Smooth muscle cell (in vitro differentiated cells): ENCODE measurements around the gene UBAP1L. TPM values are rescaled to one million over a fixed set of nuclear protein-coding genes. Genes with fewer than 3 reads are reported as not detected.

Experiments used
- DNase-seq: peaks from one replicate; lab custom pipeline; 2025; ENCODE audit not compliant: unreplicated experiment; lab: John Stamatoyannopoulos, UW
- H2AFZ ChIP-seq: fragments of 200-600 bp; sonication (generic); 2 replicates; pipeline ENCODE4 v1.6.0; 2016; ENCODE audit warnings: antibody characterized with exemption, low read depth, mild to moderate bottlenecking
- H3F3A ChIP-seq: fragments of 200-600 bp; sonication (generic); 2 replicates; pipeline ENCODE4 v1.6.0; 2017; ENCODE audit warnings: antibody characterized with exemption, low read depth
- H3K27ac ChIP-seq: fragments of 200-600 bp; sonication (generic); 2 replicates; pipeline ENCODE4 v1.5.1; 2016; ENCODE audit warnings: low read depth, mild to moderate bottlenecking
- H3K27me3 ChIP-seq: fragments of 200-600 bp; sonication (generic); 2 replicates; pipeline ENCODE4 v1.6.1; 2016; ENCODE audit warnings: low read depth, mild to moderate bottlenecking
- H3K36me3 ChIP-seq: fragments of 200-600 bp; sonication (generic); 2 replicates; pipeline ENCODE4 v1.5.1; 2016; ENCODE audit warnings: low read depth
- H3K4me1 ChIP-seq: fragments of 200-600 bp; sonication (generic); 2 replicates; pipeline ENCODE4 v1.5.1; 2016; ENCODE audit warnings: low read depth
- H3K4me2 ChIP-seq: fragments of 200-600 bp; sonication (generic); 2 replicates; pipeline ENCODE4 v1.6.0; 2016; ENCODE audit warnings: mild to moderate bottlenecking
- H3K4me3 ChIP-seq: fragments of 200-600 bp; sonication (generic); 2 replicates; pipeline ENCODE4 v1.5.1; 2016; ENCODE audit warnings: mild to moderate bottlenecking
- H3K79me2 ChIP-seq: fragments of 200-600 bp; sonication (generic); 2 replicates; pipeline ENCODE4 v1.6.0; 2016; ENCODE audit warnings: low read depth, mild to moderate bottlenecking
- H3K9ac ChIP-seq: fragments of 200-600 bp; sonication (generic); 2 replicates; pipeline ENCODE4 v1.6.0; 2016; ENCODE audit warnings: low read depth
- H3K9me3 ChIP-seq: fragments of 200-600 bp; sonication (generic); replicated peaks from 2 replicates; pipeline ENCODE4 v1.5.1; 2016; ENCODE audit warnings: low read depth
- H4K20me1 ChIP-seq: fragments of 200-600 bp; sonication (generic); 2 replicates; pipeline ENCODE4 v1.6.0; 2016; ENCODE audit warnings: low read depth
- WGBS: methylation state at CpG from one replicate; pipeline ENCODE4 v1.1.7; 2016; ENCODE audit warnings: low lambda C conversion rate; 5-methylcytosine and 5-hydroxymethylcytosine counted together
- polyA plus RNA-seq: library from polyadenylated mRNA; unstranded; fragments of >200 nt; fragmentation: Nextera tagmentation; extraction: Ambion mirVana; gene quantifications from 2 replicates; pipeline ENCODE4 v1.2.1, GENCODE V29; 2016
- total RNA-seq: library from RNA; depleted of rRNA; stranded (reverse); fragments of >200 nt; gene quantifications from 2 replicates; pipeline ENCODE4 v1.2.3, GENCODE V29; 2014
- TF ChIP-seq, protein P1 (sequence below): fragments of 200-600 bp; sonication (generic); IDR thresholded peaks from 2 replicates; pipeline ENCODE4 v1.5.1; 2017; ENCODE audit warnings: borderline replicate concordance, mild to moderate bottlenecking, antibody characterized with exemption; ENCODE audit not compliant: insufficient read depth, poor library complexity, severe bottlenecking

Gene UBAP1L
- total and polyA plus RNA-seq, 2 experiments from 2014 or later: 1.0 to 1.2 TPM

DNA sequence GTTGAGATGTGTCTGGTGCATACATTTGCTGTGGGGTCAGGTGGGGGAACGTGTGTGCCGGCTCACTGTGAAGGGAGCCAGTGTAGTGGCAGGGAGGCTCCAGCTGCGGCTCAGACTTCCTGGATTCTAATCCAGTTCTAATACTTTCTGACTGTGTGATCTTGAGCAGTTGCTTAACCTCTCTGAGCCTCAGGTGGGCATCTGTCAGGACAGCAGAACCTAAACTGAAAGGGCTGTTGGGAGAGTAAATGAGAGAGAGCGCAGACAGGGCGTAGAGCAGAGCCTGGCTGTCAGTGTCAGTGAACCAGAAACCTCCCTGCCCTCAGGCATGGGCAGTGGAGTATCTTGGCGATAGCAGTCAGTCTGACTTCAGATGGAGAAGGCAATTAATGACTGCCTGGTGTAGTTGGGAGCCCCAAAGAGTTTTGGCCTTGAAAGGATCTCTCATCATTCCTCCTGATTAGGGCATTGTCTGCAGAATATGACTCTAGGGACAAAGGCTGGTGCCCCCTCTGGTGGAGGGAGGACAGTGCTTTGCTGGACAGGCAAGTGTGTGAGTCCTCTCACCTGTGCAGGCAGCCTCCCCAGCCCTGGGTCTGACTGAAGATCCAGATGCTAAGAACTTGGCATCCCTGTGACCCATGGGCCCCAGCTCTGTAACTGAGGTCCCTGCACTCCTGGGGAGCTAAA lies 28.9 kb downstream of the UBAP1L start:
- Histone ChIP-seq H3K27ac (no peak overlapping the region), H3F3A (no peaks in the 10 kb centered on the region), H3K9ac (no peak overlapping the region), H3K79me2 (no peaks in the 10 kb centered on the region), H3K4me3 (no peak overlapping the region), H4K20me1 (no peaks in the 10 kb centered on the region), H3K4me1 (peaks cover 38% of the 10 kb centered on the region), H3K36me3 (no peaks in the 10 kb centered on the region), H3K4me2 (no peak overlapping the region), H2AFZ (no peak overlapping the region), H3K27me3 (no peaks in the 10 kb centered on the region), H3K9me3 (no peaks in the 10 kb centered on the region)
- DNase-seq: no peak
- 85% methylated on average over 6 of the region's 6 CpGs for WGBS
- TF ChIP-seq, protein P1, sequence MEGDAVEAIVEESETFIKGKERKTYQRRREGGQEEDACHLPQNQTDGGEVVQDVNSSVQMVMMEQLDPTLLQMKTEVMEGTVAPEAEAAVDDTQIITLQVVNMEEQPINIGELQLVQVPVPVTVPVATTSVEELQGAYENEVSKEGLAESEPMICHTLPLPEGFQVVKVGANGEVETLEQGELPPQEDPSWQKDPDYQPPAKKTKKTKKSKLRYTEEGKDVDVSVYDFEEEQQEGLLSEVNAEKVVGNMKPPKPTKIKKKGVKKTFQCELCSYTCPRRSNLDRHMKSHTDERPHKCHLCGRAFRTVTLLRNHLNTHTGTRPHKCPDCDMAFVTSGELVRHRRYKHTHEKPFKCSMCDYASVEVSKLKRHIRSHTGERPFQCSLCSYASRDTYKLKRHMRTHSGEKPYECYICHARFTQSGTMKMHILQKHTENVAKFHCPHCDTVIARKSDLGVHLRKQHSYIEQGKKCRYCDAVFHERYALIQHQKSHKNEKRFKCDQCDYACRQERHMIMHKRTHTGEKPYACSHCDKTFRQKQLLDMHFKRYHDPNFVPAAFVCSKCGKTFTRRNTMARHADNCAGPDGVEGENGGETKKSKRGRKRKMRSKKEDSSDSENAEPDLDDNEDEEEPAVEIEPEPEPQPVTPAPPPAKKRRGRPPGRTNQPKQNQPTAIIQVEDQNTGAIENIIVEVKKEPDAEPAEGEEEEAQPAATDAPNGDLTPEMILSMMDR: peak; percentile 33

DNA sequence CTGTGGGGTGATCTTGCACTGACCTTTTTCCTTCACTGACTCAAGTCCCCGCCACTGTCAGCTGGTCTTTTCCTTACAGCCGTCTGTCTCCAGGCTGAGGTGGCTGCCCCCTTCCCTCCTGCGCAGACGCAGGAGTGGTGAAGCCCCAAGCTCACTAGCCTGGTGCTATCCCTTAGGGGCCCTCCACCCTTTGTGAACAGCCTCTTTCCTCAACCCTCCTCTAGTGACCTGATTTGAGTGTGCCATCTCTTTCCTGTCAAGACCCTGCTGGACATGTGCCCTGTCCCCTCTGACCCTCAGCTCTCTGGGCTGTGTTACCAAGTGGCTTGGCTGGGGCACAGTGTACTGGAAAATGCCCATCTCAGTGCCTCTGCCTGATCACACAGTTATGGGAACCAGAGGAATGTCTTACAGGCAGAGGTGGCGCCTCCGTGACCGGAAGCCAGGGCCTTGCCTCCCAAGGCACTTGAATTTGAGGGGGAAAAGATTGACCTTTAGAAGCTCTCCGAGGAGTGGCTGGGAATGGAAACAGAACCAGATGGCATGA lies 29.7 kb downstream of the UBAP1L start:
- Histone ChIP-seq H3K36me3 (no peaks in the 10 kb centered on the region), H4K20me1 (no peaks in the 10 kb centered on the region), H3K4me2 (no peak overlapping the region), H2AFZ (no peak overlapping the region), H3K9ac (no peak overlapping the region), H3K27me3 (no peaks in the 10 kb centered on the region), H3F3A (no peaks in the 10 kb centered on the region), H3K79me2 (no peaks in the 10 kb centered on the region), H3K4me3 (no peak overlapping the region), H3K9me3 (no peaks in the 10 kb centered on the region), H3K4me1 (peaks cover 38% of the 10 kb centered on the region), H3K27ac (no peak overlapping the region)
- 81% methylated on average over 8 of the region's 8 CpGs for WGBS
- TF ChIP-seq, protein P1: no peak
- no peak for DNase-seq

DNA sequence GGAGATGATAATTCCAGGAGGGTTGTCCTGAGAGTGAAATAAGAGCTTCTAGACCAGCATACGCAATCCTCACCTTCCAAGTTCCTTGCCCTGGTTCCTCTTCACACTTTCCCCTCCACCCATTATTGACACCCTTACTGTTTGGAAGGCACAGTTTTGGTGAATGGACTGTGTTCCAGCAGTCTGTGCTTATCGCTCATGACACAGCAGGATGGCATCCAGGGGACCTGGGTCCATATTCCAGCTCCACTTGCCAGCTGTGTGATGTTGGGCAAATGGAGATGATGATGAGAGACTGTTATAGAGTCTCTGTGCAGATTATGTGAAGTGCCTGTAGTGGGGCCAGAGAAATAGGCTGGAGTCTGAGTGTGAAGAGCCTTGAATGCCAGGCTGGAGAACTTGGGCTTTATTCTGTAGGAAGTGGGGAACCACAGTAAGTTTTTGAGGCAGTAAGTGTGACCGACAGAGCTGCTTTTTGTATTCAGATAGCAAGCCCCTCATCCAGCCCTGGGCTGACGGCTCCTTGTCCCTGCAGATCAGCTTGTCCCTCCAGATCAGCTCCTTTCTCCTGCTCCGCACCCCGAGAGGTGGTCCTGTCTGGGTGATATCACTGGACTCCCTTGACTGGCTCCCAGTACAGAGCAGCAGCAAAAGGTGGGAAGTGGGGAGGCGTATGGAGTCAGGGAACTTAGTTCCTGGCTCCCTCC lies 30.3 kb downstream of the UBAP1L start:
- TF ChIP-seq, protein P1: no peak
- Histone ChIP-seq H3K4me1 (peaks cover 38% of the 10 kb centered on the region), H4K20me1 (no peaks in the 10 kb centered on the region), H3K9me3 (no peaks in the 10 kb centered on the region), H3K79me2 (no peaks in the 10 kb centered on the region), H3K27ac (no peak overlapping the region), H3K4me2 (no peak overlapping the region), H3K4me3 (no peak overlapping the region), H3K36me3 (no peaks in the 10 kb centered on the region), H3K27me3 (no peaks in the 10 kb centered on the region), H3K9ac (no peak overlapping the region), H2AFZ (no peak overlapping the region), H3F3A (no peaks in the 10 kb centered on the region)
- 96% methylated on average over 7 of the region's 7 CpGs for WGBS
- no peak for DNase-seq
